C4-2B (cell line): ENCODE measurements around the gene GYPB.
A peak's percentile ranks its signal among the peaks of the same experiment; 100 is the strongest.
"Not testable (repeated sequence)": the region's sequence is repeated elsewhere in the genome, so short reads cannot be mapped to it uniquely, and the experiment has no call there.

Experiments
- H3K27ac ChIP-seq: fragments of 450-650 bp; 2 replicates; pipeline ENCODE4 v1.5.1; 2017
- CTCF ChIP-seq: fragments of 450-650 bp; conservative IDR thresholded peaks from 2 replicates; pipeline ENCODE4 v1.5.1; 2017; ENCODE audit warnings: mild to moderate bottlenecking
- ZFX ChIP-seq: fragments of 450-650 bp; IDR thresholded peaks from 2 replicates; pipeline ENCODE4 v1.6.1; 2017

Gene GYPB

GRCh38 chr4:143986180-143986579 is 33.0 kb downstream of the GYPB start:
- no peak overlapping the region for H3K27ac ChIP-seq
- TF ChIP-seq CTCF (no peak), ZFX (no peak)

- not testable (repeated sequence) for H3K27ac ChIP-seq
- TF ChIP-seq CTCF, result peak; percentile 8; the same call in 1 of the 2 replicates
Observed at GRCh38 chr4:143980776-143981175, 38.4 kb downstream of the GYPB start.

- H3K27ac ChIP-seq, result not testable (repeated sequence)
Observed at GRCh38 chr4:143975527-143975926, 43.7 kb downstream of the GYPB start.

GRCh38 chr4:143974021-143974420 is 45.2 kb downstream of the GYPB start:
- not testable (repeated sequence) for H3K27ac ChIP-seq

GRCh38 chr4:143961075-143961474 is 58.1 kb downstream of the GYPB start:
- no peak for TF ChIP-seq ZFX
- no peak for TF ChIP-seq CTCF
- H3K27ac ChIP-seq, result no peak overlapping the region

GRCh38 chr4:143955306-143955705 is 63.9 kb downstream of the GYPB start:
- not testable (repeated sequence) for H3K27ac ChIP-seq

GRCh38 chr4:143951458-143951972 is 67.7 kb downstream of the GYPB start:
- H3K27ac ChIP-seq, result not testable (repeated sequence)

- not testable (repeated sequence) for H3K27ac ChIP-seq
Observed at GRCh38 chr4:143950967-143951366, 68.2 kb downstream of the GYPB start.

- not testable (repeated sequence) for H3K27ac ChIP-seq
Observed at GRCh38 chr4:143950185-143950584, 69.0 kb downstream of the GYPB start.

GRCh38 chr4:143947493-143947892 is 71.7 kb downstream of the GYPB start:
- not testable (repeated sequence) for H3K27ac ChIP-seq
